Neural progenitor cell (in vitro differentiated cells): Measurements from ENCODE around the gene ATF7IP. TPM values are rescaled to one million over a fixed set of nuclear protein-coding genes. Genes with fewer than 3 reads are reported as not detected.
"Not testable (repeated sequence)": the region's sequence is repeated elsewhere in the genome, so short reads cannot be mapped to it uniquely, and the experiment has no call there.

Experiments
- DNase-seq: peaks from one replicate; pipeline ENCODE4 v3.0.0-alpha.2; 2016; ENCODE audit warnings: low spot score
- H2AFZ ChIP-seq: fragments of 200-600 bp; sonication (generic); replicated peaks from 2 replicates; pipeline ENCODE4 v1.6.1; 2016; ENCODE audit warnings: antibody characterized with exemption
- H3F3A ChIP-seq: fragments of 200-600 bp; sonication (generic); 2 replicates; pipeline ENCODE4 v1.6.1; 2016; ENCODE audit warnings: antibody characterized with exemption, low read depth
- H3K27ac ChIP-seq: fragments of 200-600 bp; sonication (generic); 2 replicates; pipeline ENCODE4 v1.5.1; 2016; ENCODE audit warnings: mild to moderate bottlenecking
- H3K27me3 ChIP-seq: fragments of 200-600 bp; sonication (generic); 2 replicates; pipeline ENCODE4 v1.6.1; 2016; ENCODE audit warnings: mild to moderate bottlenecking, moderate library complexity
- H3K36me3 ChIP-seq: fragments of 200-600 bp; sonication (generic); 2 replicates; pipeline ENCODE4 v1.5.1; 2016
- H3K4me1 ChIP-seq: fragments of 200-600 bp; sonication (generic); 2 replicates; pipeline ENCODE4 v1.6.1; 2016; ENCODE audit warnings: mixed run types
- H3K4me2 ChIP-seq: fragments of 200-600 bp; sonication (generic); 2 replicates; pipeline ENCODE4 v1.6.1; 2016
- H3K4me3 ChIP-seq: fragments of 200-600 bp; sonication (generic); 2 replicates; pipeline ENCODE4 v1.5.1; 2016
- H3K79me2 ChIP-seq: fragments of 200-600 bp; sonication (generic); 2 replicates; pipeline ENCODE4 v1.6.1; 2016; ENCODE audit warnings: low read depth
- H3K9ac ChIP-seq: fragments of 200-600 bp; sonication (generic); 2 replicates; pipeline ENCODE4 v1.6.1; 2016
- H3K9me3 ChIP-seq: fragments of 200-600 bp; sonication (generic); 2 replicates; pipeline ENCODE4 v1.5.1; 2016; ENCODE audit warnings: low read depth
- H4K20me1 ChIP-seq: fragments of 200-600 bp; sonication (generic); 2 replicates; pipeline ENCODE4 v1.6.1; 2016; ENCODE audit warnings: low read depth
- H3K27ac Mint-ChIP-seq: 3 replicates; pipeline ENCODE4 v1.8.0; 2021; ENCODE audit warnings: mixed read lengths
- H3K27me3 Mint-ChIP-seq: 2 replicates; pipeline ENCODE4 v1.8.0; 2022; ENCODE audit warnings: low read depth, mild to moderate bottlenecking, inconsistent platforms, moderate library complexity, mixed read lengths; ENCODE audit not compliant: insufficient read depth
- H3K36me3 Mint-ChIP-seq: 3 replicates; pipeline ENCODE4 v1.8.0; 2021; ENCODE audit warnings: mixed read lengths
- H3K4me1 Mint-ChIP-seq: 3 replicates; pipeline ENCODE4 v1.8.0; 2021; ENCODE audit warnings: mixed read lengths
- H3K4me3 Mint-ChIP-seq: 3 replicates; pipeline ENCODE4 v1.8.0; 2021; ENCODE audit warnings: mild to moderate bottlenecking, moderate library complexity, mixed read lengths
- H3K9me3 Mint-ChIP-seq: 3 replicates; pipeline ENCODE4 v1.8.0; 2020; ENCODE audit warnings: mixed read lengths
- CTCF ChIP-seq: fragments of 200-600 bp; sonication (generic); IDR thresholded peaks from 2 replicates; pipeline ENCODE4 v1.5.1; 2017; ENCODE audit warnings: antibody characterized with exemption, mild to moderate bottlenecking
- EZH2 ChIP-seq: fragments of 200-600 bp; sonication (generic); IDR thresholded peaks from 2 replicates; pipeline ENCODE4 v1.6.1; 2017; ENCODE audit warnings: antibody characterized with exemption, mild to moderate bottlenecking, moderate library complexity
- EZH2phosphoT487 ChIP-seq: fragments of 200-600 bp; sonication (generic); IDR thresholded peaks from 2 replicates; pipeline ENCODE4 v1.6.1; 2017; ENCODE audit warnings: antibody characterized with exemption
- total RNA-seq: library from RNA; depleted of rRNA; stranded (reverse); fragments of >200 nt; gene quantifications from 2 replicates; pipeline ENCODE4 v1.2.3, GENCODE V29; 2015; ENCODE audit warnings: low replicate concordance

The ATF7IP gene, protein sequence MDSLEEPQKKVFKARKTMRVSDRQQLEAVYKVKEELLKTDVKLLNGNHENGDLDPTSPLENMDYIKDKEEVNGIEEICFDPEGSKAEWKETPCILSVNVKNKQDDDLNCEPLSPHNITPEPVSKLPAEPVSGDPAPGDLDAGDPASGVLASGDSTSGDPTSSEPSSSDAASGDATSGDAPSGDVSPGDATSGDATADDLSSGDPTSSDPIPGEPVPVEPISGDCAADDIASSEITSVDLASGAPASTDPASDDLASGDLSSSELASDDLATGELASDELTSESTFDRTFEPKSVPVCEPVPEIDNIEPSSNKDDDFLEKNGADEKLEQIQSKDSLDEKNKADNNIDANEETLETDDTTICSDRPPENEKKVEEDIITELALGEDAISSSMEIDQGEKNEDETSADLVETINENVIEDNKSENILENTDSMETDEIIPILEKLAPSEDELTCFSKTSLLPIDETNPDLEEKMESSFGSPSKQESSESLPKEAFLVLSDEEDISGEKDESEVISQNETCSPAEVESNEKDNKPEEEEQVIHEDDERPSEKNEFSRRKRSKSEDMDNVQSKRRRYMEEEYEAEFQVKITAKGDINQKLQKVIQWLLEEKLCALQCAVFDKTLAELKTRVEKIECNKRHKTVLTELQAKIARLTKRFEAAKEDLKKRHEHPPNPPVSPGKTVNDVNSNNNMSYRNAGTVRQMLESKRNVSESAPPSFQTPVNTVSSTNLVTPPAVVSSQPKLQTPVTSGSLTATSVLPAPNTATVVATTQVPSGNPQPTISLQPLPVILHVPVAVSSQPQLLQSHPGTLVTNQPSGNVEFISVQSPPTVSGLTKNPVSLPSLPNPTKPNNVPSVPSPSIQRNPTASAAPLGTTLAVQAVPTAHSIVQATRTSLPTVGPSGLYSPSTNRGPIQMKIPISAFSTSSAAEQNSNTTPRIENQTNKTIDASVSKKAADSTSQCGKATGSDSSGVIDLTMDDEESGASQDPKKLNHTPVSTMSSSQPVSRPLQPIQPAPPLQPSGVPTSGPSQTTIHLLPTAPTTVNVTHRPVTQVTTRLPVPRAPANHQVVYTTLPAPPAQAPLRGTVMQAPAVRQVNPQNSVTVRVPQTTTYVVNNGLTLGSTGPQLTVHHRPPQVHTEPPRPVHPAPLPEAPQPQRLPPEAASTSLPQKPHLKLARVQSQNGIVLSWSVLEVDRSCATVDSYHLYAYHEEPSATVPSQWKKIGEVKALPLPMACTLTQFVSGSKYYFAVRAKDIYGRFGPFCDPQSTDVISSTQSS
- 130 and 187 TPM in 2 replicates for total RNA-seq

- Mint-ChIP-seq H3K9me3 (peaks cover 46% of the 10 kb centered on the region), H3K4me3 (peak within 1 kb of the TSS; percentile 90), H3K27me3 (peaks cover 3% of the 10 kb centered on the region), H3K27ac (peak within 1 kb of the TSS; percentile 80), H3K36me3 (peaks cover 27% of the 10 kb centered on the region), H3K4me1 (peaks cover 12% of the 10 kb centered on the region)
- Histone ChIP-seq H3K9ac (peak within 1 kb of the TSS; percentile 71), H3K9me3 (no peaks in the 10 kb centered on the region), H3K4me2 (peak within 1 kb of the TSS; percentile 94), H3K27ac (peak within 1 kb of the TSS; percentile 92), H3K4me1 (peaks cover 18% of the 10 kb centered on the region), H3F3A (peaks cover 26% of the 10 kb centered on the region), H3K79me2 (peaks cover 47% of the 10 kb centered on the region), H3K36me3 (no peaks in the 10 kb centered on the region), H2AFZ (peak within 1 kb of the TSS; percentile 84), H3K4me3 (peak within 1 kb of the TSS; percentile 75), H3K27me3 (no peaks in the 10 kb centered on the region), H4K20me1 (no peaks in the 10 kb centered on the region)
- peak; percentile 29 for TF ChIP-seq CTCF
- TF ChIP-seq EZH2phosphoT487: no peak
- TF ChIP-seq EZH2: peak; percentile 6
- DNase-seq: peak; percentile 96
Observed at GRCh38 chr12:14365294-14366208, at the start of gene ATF7IP. TSS of gene ATF7IP (plus strand) at chr12:14365682. CDS start at chr12:14423916, 58,234 bp downstream.

GRCh38 chr12:14317362-14318146 lies 47.9 kb upstream of the ATF7IP start:
- H3K36me3 Mint-ChIP-seq: no peaks in the 10 kb centered on the region
- peaks cover 3% of the 10 kb centered on the region for H3K9me3 Mint-ChIP-seq
- no peak overlapping the region for H3K4me2 ChIP-seq
- no peaks in the 10 kb centered on the region for H3K27me3 ChIP-seq
- H3K9me3 ChIP-seq: no peaks in the 10 kb centered on the region
- no peaks in the 10 kb centered on the region for H4K20me1 ChIP-seq
- H3K4me1 Mint-ChIP-seq: peaks cover 9% of the 10 kb centered on the region
- no peak overlapping the region for H2AFZ ChIP-seq
- no peak overlapping the region for H3K27ac ChIP-seq
- H3K4me3 Mint-ChIP-seq: no peak overlapping the region
- H3K4me3 ChIP-seq: no peak overlapping the region
- no peak for DNase-seq
- peaks cover 4% of the 10 kb centered on the region for H3K27me3 Mint-ChIP-seq
- no peak overlapping the region for H3K9ac ChIP-seq
- peaks cover 3% of the 10 kb centered on the region for H3F3A ChIP-seq
- H3K36me3 ChIP-seq: no peaks in the 10 kb centered on the region
- no peaks in the 10 kb centered on the region for H3K79me2 ChIP-seq
- no peak overlapping the region for H3K27ac Mint-ChIP-seq
- peaks cover 10% of the 10 kb centered on the region for H3K4me1 ChIP-seq
- TF ChIP-seq EZH2phosphoT487 (no peak), EZH2 (no peak), CTCF (no peak)

DNA sequence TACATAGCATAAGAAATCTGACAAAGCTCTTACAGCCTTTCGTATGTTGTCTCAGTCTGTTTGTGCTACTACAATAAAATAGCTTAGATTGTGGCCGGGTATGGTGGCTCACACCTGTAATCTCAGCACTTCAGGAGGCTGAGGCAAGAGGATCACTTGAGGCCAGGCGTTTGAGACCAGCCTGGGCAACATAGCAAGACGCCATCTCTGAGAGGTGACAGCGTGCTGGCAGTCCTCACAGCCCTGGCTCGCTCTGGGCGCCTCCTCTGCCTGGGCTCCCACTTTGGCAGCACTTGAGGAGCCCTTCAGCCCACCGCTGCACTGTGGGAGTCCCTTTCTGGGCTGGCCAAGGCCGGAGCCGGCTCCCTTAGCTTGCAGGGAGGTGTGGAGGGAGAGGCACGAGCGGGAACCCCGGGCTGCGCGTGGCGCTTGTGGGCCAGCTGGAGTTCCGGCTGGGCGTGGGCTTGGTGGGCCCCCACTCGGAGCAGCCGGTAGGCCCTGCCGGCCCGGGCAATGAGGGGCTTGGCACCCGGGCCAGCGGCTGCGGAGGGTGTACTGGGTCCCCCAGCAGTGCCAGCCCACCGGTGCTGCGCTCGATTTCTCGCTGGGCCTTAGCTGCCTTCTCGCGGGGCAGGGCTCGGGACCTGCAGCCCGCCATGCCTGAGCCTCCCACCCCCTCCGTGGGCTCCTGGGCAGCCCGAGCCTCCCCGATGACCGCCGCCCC lies 45.6 kb upstream of the ATF7IP start:
- not testable (repeated sequence) for H3K4me2 ChIP-seq, H3F3A ChIP-seq, H4K20me1 ChIP-seq, H3K9ac ChIP-seq, H3K27me3 Mint-ChIP-seq, H2AFZ ChIP-seq, H3K4me3 ChIP-seq, H3K4me1 Mint-ChIP-seq, H3K27me3 ChIP-seq, DNase-seq, H3K4me1 ChIP-seq, H3K9me3 ChIP-seq, H3K27ac Mint-ChIP-seq, H3K27ac ChIP-seq, H3K79me2 ChIP-seq, H3K36me3 Mint-ChIP-seq, H3K9me3 Mint-ChIP-seq, H3K4me3 Mint-ChIP-seq, H3K36me3 ChIP-seq
